Erythroblast (primary cell): ENCODE data around the gene NFASC.

Source experiments
- GATA1 ChIP-seq: IDR thresholded peaks from 2 replicates; pipeline ENCODE4 v1.6.1; 2011; ENCODE audit warnings: low read depth, mild to moderate bottlenecking, control low read depth, low read length, moderate library complexity
- POLR2A ChIP-seq: IDR thresholded peaks from 2 replicates; pipeline ENCODE4 v1.6.1; 2011; ENCODE audit warnings: mild to moderate bottlenecking, low read length

DNA sequence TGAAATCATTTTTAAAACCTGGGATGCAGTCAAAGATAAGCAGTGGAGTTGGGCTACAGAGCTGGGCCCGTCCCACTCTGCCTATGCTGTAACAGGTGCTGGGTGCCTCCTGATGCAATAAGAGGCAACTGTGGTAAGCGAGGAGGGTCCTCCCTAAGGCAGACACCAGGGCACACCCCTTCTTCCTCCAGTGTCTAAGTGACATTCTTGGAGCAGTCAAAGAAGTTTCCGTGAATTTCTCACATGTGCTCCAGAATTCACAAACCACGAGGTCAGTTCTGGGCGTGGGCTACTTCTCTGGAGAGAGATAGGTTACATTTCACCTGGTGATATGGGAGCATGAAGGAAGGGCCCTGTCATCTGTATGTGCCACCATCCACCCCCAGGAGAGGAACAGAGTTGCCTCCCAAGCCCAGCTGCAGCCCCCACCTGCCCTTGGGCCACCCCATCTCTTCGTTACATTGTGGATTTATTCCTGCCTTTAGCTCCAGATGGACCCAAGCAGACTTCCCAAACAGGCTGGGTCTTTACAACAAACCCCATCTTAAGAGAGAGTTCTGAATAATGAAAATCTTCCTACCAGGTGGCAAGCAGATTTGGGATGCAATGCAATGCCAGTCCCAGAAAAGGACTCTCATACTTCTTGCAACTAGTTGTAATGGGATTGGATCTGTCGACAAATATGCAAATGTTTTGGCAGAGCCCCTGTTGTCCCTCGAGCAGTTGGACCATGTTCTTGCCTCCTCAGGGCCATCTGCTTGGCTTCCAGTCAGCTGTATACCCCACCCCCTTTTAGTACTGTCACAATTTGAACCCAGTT is 89.9 kb downstream of the NFASC start:
- TF ChIP-seq POLR2A: no peak
- TF ChIP-seq GATA1: no peak
